Measurements from ENCODE around the gene SMCHD1.

Gene SMCHD1
- 92.6 to 240 (median 136) reads per million in 17 experiments for total RNA-seq

- peak; percentile 88 to 95 (median 92) for DNase-seq
Observed at GRCh38 chr18:2655178-2655953, at the start of gene SMCHD1. SMCHD1 (plus strand) TSS chr18:2655726; CDS start chr18:2656076, 350 bp downstream.

- DNase-seq, result peak in 3 of 4 experiments; percentile 7 to 57 (median 33)
Observed at GRCh38 chr18:2606335-2606734, 49.2 kb upstream of the SMCHD1 start.

GRCh38 chr18:2609604-2610003, 45.9 kb upstream of the SMCHD1 start:
- DNase-seq, result no peak

- peak in 1 of 4 experiments; percentile 15 for DNase-seq
Observed at GRCh38 chr18:2610549-2610948, 45.0 kb upstream of the SMCHD1 start.

- DNase-seq, result no peak
Observed at GRCh38 chr18:2612996-2613395, 42.5 kb upstream of the SMCHD1 start.

- no peak for DNase-seq
Observed at GRCh38 chr18:2617401-2617998, 38.0 kb upstream of the SMCHD1 start.

- no peak for DNase-seq
Observed at GRCh38 chr18:2618009-2618408, 37.5 kb upstream of the SMCHD1 start.

GRCh38 chr18:2625217-2625616, 30.3 kb upstream of the SMCHD1 start:
- no peak for DNase-seq

- peak; percentile 45 to 83 (median 55) for DNase-seq
Observed at GRCh38 chr18:2627821-2628276, 27.7 kb upstream of the SMCHD1 start.

GRCh38 chr18:2629003-2629402, 26.5 kb upstream of the SMCHD1 start:
- DNase-seq, result no peak

GRCh38 chr18:2635586-2635985, 19.9 kb upstream of the SMCHD1 start:
- no peak for DNase-seq

GRCh38 chr18:2636126-2636631, 19.3 kb upstream of the SMCHD1 start:
- DNase-seq, result no peak

GRCh38 chr18:2641638-2642037, 13.9 kb upstream of the SMCHD1 start:
- peak; percentile 17 to 67 (median 42) for DNase-seq

- no peak for DNase-seq
Observed at GRCh38 chr18:2642771-2643170, 12.8 kb upstream of the SMCHD1 start.

- no peak for DNase-seq
Observed at GRCh38 chr18:2644535-2644934, 11.0 kb upstream of the SMCHD1 start.

GRCh38 chr18:2651981-2652380, 3.5 kb upstream of the SMCHD1 start:
- no peak for DNase-seq

- DNase-seq, result peak; percentile 37 to 69 (median 60)
Observed at GRCh38 chr18:2653467-2653866, 2.1 kb upstream of the SMCHD1 start.

GRCh38 chr18:2654169-2654927, 1.2 kb upstream of the SMCHD1 start:
- no peak for DNase-seq

GRCh38 chr18:2654928-2655177, 673 bp upstream of the SMCHD1 start:
- no peak for DNase-seq

GRCh38 chr18:2655954-2656236, 369 bp downstream of the SMCHD1 start:
- no peak for DNase-seq

GRCh38 chr18:2656237-2656980, 883 bp downstream of the SMCHD1 start:
- DNase-seq, result peak; percentile 45 to 71 (median 57)

- peak in 3 of 4 experiments; percentile 12 to 21 (median 15) for DNase-seq
Observed at GRCh38 chr18:2656981-2657512, 1.5 kb downstream of the SMCHD1 start.

Data from suppressor macrophage (primary cell).